Stimulated activated CD8-positive, alpha-beta memory T cell treated with anti-CD3 and anti-CD28 coated beads, Interleukin-4, amount 100 ng/mL, for 4 hours (primary cell): Measurements from ENCODE around the gene ANKRD22.

ENCODE experiments used
- DNase-seq, 2 donors: peaks; one replicate each; pipeline ENCODE4 v3.0.0-alpha.2; 2020; ENCODE audit warnings: low read depth in 2 of 2, low spot score in 1 of 2

The ANKRD22 gene

DNA sequence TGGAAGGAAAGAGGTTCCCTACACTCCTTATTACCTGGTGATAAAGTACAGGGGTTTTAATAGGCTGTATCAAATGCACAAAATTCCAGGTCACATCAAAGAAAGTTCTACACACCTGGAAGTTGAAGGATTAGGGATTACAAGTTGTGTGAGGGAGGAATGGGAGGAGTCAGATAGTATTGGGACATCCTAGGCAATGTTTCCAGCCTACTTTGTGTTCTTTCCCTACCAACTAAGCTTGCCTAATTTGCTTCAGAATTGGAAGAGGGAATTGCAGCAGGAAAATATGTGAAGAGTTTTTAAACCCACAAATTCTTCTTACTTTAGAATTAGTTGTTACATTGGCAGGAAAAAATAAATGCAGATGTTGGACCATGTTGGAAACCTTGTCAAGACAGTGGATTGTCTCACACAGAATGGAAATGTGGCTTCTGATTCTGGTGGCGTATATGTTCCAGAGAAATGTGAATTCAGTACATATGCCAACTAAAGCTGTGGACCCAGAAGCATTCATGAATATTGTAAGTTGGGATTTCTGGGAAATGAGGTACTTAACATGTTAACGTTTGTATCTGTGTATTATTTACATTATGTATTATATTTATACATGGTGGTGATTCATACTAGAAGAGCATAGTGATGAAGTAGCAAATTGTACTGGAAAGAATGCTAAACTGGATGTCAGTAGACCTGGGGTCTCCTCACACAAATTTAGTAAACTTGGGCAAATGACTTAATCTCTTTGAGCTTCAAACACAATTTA lies 48.9 kb downstream of the ANKRD22 start, which contains the start of gene LIPM:
Gene LIPM, plus strand, starts transcription at position 208 of the 763 bp plus-strand sequence. Its CDS starts 167 bp downstream, at position 375.
- DNase-seq = no peak

DNA sequence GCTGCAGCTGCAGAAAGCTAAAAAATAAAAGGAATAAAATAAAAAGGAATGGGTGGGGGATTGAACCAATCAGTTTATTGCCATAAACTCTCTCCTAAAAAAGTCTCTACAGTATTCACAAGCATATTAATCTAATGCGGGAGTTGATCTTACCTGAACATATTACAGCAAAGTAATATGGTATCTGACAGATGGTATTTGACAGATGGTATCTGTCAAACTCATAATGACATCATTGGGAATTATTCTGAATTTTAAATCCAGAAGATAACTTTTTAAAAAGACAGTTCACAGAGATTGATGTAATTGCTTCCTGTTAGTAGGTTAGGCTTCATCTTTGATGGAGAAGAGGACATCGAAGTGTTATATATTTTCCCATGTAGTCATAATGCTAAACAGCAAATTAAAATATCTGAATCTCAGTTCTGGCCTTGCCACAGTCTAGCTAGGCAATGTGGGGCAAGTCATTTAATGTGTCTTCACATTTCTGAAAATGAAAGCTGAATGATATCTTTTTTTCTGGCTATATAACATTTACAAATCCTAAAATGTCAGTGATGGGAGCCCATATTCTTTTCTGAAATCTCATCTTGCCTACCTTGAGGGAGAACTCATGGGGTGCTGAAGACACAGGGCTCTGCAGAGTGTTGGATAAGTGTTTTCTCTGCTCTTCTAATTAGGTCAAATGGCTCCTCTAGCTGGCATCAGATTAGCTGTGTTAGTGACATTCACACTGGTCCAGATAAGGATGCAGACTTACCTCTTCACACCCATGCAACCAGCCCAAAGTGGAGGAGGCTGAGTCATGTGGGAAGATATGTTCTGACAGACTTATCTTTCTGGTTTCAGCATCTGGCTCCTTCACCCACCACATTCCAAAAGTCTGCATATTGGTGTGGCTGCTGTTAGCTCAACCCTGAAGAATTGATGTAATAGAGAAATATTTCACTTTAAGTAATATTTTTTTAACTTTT lies 51.2 kb downstream of the ANKRD22 start:
- no peak for DNase-seq

GRCh38 chr10:88794731-88795130 lies 56.9 kb downstream of the ANKRD22 start:
- DNase-seq = no peak

- no peak for DNase-seq
Observed at GRCh38 chr10:88793712-88794299, 57.8 kb downstream of the ANKRD22 start.

- no peak for DNase-seq
Observed at GRCh38 chr10:88792661-88793060, 59.0 kb downstream of the ANKRD22 start.

DNA sequence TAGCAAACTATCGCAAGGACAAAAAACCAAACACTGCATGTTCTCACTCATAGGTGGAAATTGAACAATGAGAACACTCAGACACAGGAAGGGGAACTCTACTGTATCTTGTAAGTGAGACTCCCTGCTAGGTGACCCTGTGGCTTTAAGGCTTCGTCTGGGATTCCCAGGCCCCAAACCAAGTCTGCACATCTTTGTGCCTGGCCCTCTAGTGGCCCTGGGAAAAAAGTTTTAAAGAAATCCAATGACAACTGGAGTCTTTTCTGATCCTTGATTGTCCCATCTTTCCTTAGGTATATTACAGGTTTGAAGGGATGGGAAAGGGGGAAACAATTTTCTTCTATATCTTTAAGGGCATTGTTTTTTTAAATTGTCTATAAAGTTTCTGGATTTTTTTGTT lies 59.7 kb downstream of the ANKRD22 start:
- no peak for DNase-seq

DNA sequence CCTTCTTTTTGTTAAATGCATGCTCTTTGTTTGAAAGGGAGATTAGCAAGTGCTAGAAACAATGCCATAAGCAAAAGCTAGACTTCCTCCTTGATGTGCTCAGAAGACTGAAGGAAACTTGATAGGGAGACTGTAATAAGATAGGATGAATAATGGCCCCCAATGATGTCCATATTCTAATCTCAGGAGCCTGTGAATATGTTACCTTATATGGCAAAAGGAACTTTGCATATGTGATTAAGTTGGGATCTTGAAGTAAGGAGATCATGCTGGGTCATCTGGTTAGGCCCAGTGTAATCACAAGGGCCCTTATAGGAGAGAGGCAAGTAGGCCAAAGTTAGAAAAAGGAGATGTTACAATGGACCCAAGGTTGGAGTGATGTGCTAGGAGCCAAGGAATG lies 62.7 kb downstream of the ANKRD22 start:
- no peak for DNase-seq

DNA sequence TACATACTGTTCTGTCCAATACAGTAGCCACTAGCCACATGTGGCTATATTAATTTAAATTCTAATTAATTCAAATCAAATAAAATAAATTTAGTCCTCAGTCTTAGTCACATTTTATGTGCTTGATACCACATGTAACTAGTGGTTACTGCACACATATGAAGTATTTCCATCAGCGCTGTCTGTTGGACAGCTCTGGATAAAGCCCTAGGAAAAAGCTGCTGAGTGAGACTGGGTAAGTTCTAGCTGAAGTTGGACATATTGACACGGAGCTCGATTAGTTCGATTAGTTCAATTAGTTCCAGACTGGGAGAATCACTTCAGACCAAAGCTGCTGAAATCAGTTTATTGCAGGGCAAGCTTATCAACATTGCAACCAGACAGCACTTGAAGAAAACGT lies 64.2 kb downstream of the ANKRD22 start:
- DNase-seq = no peak

GRCh38 chr10:88786032-88786770 lies 65.4 kb downstream of the ANKRD22 start:
- no peak for DNase-seq

- DNase-seq = no peak
Observed at GRCh38 chr10:88783724-88784123, 67.9 kb downstream of the ANKRD22 start.

- DNase-seq = no peak
Observed at GRCh38 chr10:88782222-88782621, 69.4 kb downstream of the ANKRD22 start.

GRCh38 chr10:88781206-88781605 lies 70.4 kb downstream of the ANKRD22 start:
- DNase-seq = no peak
